K562 (cell line): ENCODE measurements around the gene TOMT. TPM values are rescaled to one million over a fixed set of nuclear protein-coding genes. Genes with fewer than 3 reads are reported as not detected.

Experiments used
- CBX5 ChIP-seq: IDR thresholded peaks from 2 replicates; pipeline ENCODE4 v1.6.1; 2014; ENCODE audit warnings: low read depth, borderline replicate concordance
- CREB1 ChIP-seq, 2 experiments: sonication (generic) in 1 of 2; formaldehyde crosslinking in 1 of 2; IDR thresholded peaks; 2 replicates each; pipeline versions ENCODE4 v1.6.1 to v1.8.0; 2012 to 2022; ENCODE audit warnings: inconsistent platforms in 1 of 2, mild to moderate bottlenecking in 1 of 2, missing genetic modification reagents in 1 of 2, moderate library complexity in 1 of 2
- CXXC5 ChIP-seq: fragments of 250-450 bp; sonication (Bioruptor Pico); IDR thresholded peaks from 2 replicates; pipeline ENCODE4 v1.8.0; 2022; ENCODE audit warnings: inconsistent platforms, mild to moderate bottlenecking, moderate library complexity
- ERF ChIP-seq: fragments of 450-650 bp; formaldehyde crosslinking; IDR thresholded peaks from 2 replicates; pipeline ENCODE4 v1.4.0; 2020; ENCODE audit warnings: mild to moderate bottlenecking, mixed read lengths
- ESRRB ChIP-seq: fragments of 250-450 bp; sonication (Bioruptor Pico); IDR thresholded peaks from 2 replicates; pipeline ENCODE4 v1.5.0; 2020; ENCODE audit warnings: mild to moderate bottlenecking, moderate library complexity, borderline replicate concordance
- HDGF ChIP-seq: fragments of 450-650 bp; IDR thresholded peaks from 2 replicates; pipeline ENCODE4 v1.6.1; 2016
- SMAD4 ChIP-seq: fragments of 250-450 bp; sonication (Bioruptor Pico); conservative IDR thresholded peaks from 2 replicates; pipeline ENCODE4 v1.8.0; 2021; ENCODE audit warnings: inconsistent platforms, mild to moderate bottlenecking, moderate library complexity
- SRF ChIP-seq, 2 experiments: fragments of 250-450, 450-650 bp in 1 of 2; sonication (Bioruptor Pico) in 1 of 2; sonication (generic) in 1 of 2; formaldehyde crosslinking; IDR thresholded peaks; 2 replicates each; pipeline versions ENCODE4 v1.5.0 to v1.5.1; 2020 to 2022; ENCODE audit warnings: mild to moderate bottlenecking in 1 of 2, missing genetic modification reagents in 1 of 2
- YY1 ChIP-seq, 3 experiments: IDR thresholded peaks; 2 replicates each; pipeline ENCODE4 v1.6.1; 2011; ENCODE audit warnings: low read length in 2 of 3, mild to moderate bottlenecking in 2 of 3, moderate library complexity in 2 of 3, borderline replicate concordance in 1 of 3, control low read depth in 1 of 3, low read depth in 1 of 3; ENCODE audit not compliant: insufficient read depth in 3 of 3, insufficient replicate concordance in 2 of 3, control insufficient read depth in 1 of 3, insufficient read length in 1 of 3; ENCODE audit errors: extremely low read depth in 1 of 3
- ZBED1 ChIP-seq: IDR thresholded peaks from 2 replicates; pipeline ENCODE4 v1.6.1; 2014
- ZBTB17 ChIP-seq: fragments of 450-650 bp; formaldehyde crosslinking; IDR thresholded peaks from 2 replicates; pipeline ENCODE4 v1.4.0; 2020; ENCODE audit warnings: mild to moderate bottlenecking
- ZNF695 ChIP-seq: fragments of 450-650 bp; formaldehyde crosslinking; IDR thresholded peaks from 2 replicates; pipeline ENCODE4 v1.4.0; 2020; ENCODE audit warnings: mild to moderate bottlenecking, moderate library complexity
- polyA plus RNA-seq, 8 experiments: library from polyadenylated mRNA; depleted of rRNA in 4 of 8; stranded (reverse) in 5 of 8; unstranded in 3 of 8; fragments of >200 nt; fragmentation: Nextera tagmentation in 2 of 8; fragmentation: Illumina TruSeq in 1 of 8; extraction: Ambion mirVana in 2 of 8; extraction: Trizol in 1 of 8; gene quantifications; 2 replicates each; pipeline versions ENCODE4 v1.2.1 to v1.2.3, GENCODE V29; 2011 to 2014; ENCODE audit warnings: inconsistent platforms in 1 of 8, missing spikeins in 1 of 8
- total RNA-seq, 7 experiments: library from RNA; depleted of rRNA in 6 of 7; stranded (reverse); fragments of >200 nt in 6 of 7; fragmentation: Illumina TruSeq in 2 of 7; extraction: Trizol in 2 of 7; gene quantifications; 2 replicates each; pipeline versions ENCODE4 v1.2.1 to v1.2.3, GENCODE V29; 2011 to 2021; ENCODE audit warnings: low replicate concordance in 1 of 7
- TF ChIP-seq, protein P1 (sequence below), 2 experiments: fragments of 450-650 bp; conservative IDR thresholded peaks; 2 replicates each; pipeline ENCODE4 v1.6.1; 2017; ENCODE audit warnings: mild to moderate bottlenecking in 2 of 2, moderate library complexity in 2 of 2
- TF ChIP-seq, protein P2 (sequence below): fragments of 250-450 bp; sonication (Bioruptor Pico); IDR thresholded peaks from 2 replicates; pipeline ENCODE4 v1.9.0; 2021; ENCODE audit warnings: mild to moderate bottlenecking, inconsistent platforms
- TF ChIP-seq, protein P3 (sequence below): sonication (generic); formaldehyde crosslinking; IDR thresholded peaks from 2 replicates; pipeline ENCODE4 v1.8.1; 2023; ENCODE audit warnings: mild to moderate bottlenecking, missing genetic modification reagents, moderate library complexity
- TF ChIP-seq, protein P4 (sequence below): fragments of 250-450 bp; sonication (Bioruptor Pico); IDR thresholded peaks from 2 replicates; pipeline ENCODE4 v1.4.0; 2020; ENCODE audit warnings: mild to moderate bottlenecking, moderate library complexity
- TF ChIP-seq, protein P5 (sequence below): fragments of 250-450 bp; sonication (Bioruptor Pico); IDR thresholded peaks from 2 replicates; pipeline ENCODE4 v1.6.1; 2021; ENCODE audit warnings: mild to moderate bottlenecking

TOMT gene
- total and polyA plus RNA-seq, 9 of the 15 experiments (the other 6 are each of a cell fraction or from before 2014, with no cell fraction given) = not detected

DNA sequence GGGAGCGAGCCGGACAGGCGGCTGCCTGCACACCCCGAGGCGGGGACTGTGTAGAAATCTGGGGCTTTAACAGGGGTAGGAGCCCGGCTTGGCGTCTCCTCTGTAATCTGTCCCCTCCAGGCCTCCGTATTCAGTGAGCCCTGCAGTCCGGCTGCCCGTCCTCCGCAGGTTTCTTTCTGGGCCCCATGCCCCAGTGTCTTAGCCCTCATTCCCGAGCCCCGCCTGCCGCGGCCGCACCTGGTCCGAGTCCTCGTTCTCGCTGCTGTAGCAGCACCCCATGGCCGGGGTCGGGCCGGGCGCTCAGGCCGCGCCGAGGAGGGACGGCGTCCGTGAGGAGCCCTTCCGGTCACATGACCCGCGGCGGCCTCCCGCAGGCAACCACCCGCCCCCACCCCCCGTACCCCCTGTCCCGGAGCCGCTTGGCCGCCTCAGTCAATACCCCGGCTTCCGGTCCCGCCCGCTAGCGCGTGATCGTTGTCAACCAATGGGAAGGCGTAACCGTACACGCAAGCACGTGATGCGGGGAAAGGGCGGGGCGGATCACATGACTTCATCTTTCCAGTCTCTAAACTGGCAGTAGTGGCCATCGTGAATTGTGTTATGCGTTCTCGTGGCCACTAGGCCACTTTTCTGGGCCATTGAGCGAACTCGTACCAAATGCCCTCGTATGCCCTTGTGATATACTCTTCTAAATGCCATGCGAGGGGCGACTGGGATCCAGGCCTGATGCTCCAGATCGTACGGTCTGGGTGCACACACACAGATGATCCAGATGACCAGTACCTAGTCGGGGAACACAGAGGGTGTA is 2.6 kb upstream of the TOMT start, which contains the start of gene LAMTOR1 (continued):
- TF ChIP-seq, protein P1, sequence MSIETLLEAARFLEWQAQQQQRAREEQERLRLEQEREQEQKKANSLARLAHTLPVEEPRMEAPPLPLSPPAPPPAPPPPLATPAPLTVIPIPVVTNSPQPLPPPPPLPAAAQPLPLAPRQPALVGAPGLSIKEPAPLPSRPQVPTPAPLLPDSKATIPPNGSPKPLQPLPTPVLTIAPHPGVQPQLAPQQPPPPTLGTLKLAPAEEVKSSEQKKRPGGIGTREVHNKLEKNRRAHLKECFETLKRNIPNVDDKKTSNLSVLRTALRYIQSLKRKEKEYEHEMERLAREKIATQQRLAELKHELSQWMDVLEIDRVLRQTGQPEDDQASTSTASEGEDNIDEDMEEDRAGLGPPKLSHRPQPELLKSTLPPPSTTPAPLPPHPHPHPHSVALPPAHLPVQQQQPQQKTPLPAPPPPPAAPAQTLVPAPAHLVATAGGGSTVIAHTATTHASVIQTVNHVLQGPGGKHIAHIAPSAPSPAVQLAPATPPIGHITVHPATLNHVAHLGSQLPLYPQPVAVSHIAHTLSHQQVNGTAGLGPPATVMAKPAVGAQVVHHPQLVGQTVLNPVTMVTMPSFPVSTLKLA (conservative IDR thresholded peaks at IDR 0.05) = peak; percentile 74 to 88
- 0 out of 2 replicates have a peak, but pooled peaks have one; percentile 66 for TF ChIP-seq ERF
- TF ChIP-seq CXXC5 (CRISPR knock-in tag) = peak; percentile 85
- TF ChIP-seq ZBTB17 = 0 out of 2 replicates have a peak, but pooled peaks have one; percentile 30
- TF ChIP-seq, protein P2, sequence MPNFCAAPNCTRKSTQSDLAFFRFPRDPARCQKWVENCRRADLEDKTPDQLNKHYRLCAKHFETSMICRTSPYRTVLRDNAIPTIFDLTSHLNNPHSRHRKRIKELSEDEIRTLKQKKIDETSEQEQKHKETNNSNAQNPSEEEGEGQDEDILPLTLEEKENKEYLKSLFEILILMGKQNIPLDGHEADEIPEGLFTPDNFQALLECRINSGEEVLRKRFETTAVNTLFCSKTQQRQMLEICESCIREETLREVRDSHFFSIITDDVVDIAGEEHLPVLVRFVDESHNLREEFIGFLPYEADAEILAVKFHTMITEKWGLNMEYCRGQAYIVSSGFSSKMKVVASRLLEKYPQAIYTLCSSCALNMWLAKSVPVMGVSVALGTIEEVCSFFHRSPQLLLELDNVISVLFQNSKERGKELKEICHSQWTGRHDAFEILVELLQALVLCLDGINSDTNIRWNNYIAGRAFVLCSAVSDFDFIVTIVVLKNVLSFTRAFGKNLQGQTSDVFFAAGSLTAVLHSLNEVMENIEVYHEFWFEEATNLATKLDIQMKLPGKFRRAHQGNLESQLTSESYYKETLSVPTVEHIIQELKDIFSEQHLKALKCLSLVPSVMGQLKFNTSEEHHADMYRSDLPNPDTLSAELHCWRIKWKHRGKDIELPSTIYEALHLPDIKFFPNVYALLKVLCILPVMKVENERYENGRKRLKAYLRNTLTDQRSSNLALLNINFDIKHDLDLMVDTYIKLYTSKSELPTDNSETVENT = peak; percentile 77
- peak; percentile 26; the same call in 1 of the 2 replicates for TF ChIP-seq CREB1 (IDR thresholded peaks at IDR 0.05)
- TF ChIP-seq CREB1 (CRISPR knock-in tag; IDR thresholded peaks at IDR 0.05) = peak; percentile 43; the same call in 1 of the 2 replicates
- TF ChIP-seq, protein P3, sequence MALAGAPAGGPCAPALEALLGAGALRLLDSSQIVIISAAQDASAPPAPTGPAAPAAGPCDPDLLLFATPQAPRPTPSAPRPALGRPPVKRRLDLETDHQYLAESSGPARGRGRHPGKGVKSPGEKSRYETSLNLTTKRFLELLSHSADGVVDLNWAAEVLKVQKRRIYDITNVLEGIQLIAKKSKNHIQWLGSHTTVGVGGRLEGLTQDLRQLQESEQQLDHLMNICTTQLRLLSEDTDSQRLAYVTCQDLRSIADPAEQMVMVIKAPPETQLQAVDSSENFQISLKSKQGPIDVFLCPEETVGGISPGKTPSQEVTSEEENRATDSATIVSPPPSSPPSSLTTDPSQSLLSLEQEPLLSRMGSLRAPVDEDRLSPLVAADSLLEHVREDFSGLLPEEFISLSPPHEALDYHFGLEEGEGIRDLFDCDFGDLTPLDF (CRISPR knock-in tag) = no peak; the same call in 1 of the 2 replicates
- peak in 2 of 3 experiments; percentile 60 to 61 for TF ChIP-seq YY1 (IDR thresholded peaks at IDR 0.05; ENCODE audit: borderline replicate concordance in 1 of 3, control insufficient read depth in 1 of 3, extremely low read depth in 1 of 3, insufficient read depth in 3 of 3, insufficient read length in 1 of 3, insufficient replicate concordance in 2 of 3, low read depth in 1 of 3, low read length in 2 of 3)
- TF ChIP-seq SRF (CRISPR knock-in tag; IDR thresholded peaks at IDR 0.05) = no peak
- no peak for TF ChIP-seq HDGF
- no peak for TF ChIP-seq ZBED1
- TF ChIP-seq ESRRB = no peak
- TF ChIP-seq, protein P4, sequence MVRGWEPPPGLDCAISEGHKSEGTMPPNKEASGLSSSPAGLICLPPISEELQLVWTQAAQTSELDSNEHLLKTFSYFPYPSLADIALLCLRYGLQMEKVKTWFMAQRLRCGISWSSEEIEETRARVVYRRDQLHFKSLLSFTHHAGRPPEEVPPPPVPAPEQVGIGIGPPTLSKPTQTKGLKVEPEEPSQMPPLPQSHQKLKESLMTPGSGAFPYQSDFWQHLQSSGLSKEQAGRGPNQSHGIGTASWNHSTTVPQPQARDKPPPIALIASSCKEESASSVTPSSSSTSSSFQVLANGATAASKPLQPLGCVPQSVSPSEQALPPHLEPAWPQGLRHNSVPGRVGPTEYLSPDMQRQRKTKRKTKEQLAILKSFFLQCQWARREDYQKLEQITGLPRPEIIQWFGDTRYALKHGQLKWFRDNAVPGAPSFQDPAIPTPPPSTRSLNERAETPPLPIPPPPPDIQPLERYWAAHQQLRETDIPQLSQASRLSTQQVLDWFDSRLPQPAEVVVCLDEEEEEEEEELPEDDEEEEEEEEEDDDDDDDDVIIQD (CRISPR knock-in tag) = no peak
- TF ChIP-seq SMAD4 = 0 out of 2 replicates have a peak, but pooled peaks have one; percentile 22
- TF ChIP-seq, protein P5, sequence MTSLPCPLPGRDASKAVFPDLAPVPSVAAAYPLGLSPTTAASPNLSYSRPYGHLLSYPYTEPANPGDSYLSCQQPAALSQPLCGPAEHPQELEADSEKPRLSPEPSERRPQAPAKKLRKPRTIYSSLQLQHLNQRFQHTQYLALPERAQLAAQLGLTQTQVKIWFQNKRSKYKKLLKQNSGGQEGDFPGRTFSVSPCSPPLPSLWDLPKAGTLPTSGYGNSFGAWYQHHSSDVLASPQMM (CRISPR knock-in tag) = no peak
- no peak for TF ChIP-seq ZNF695 (CRISPR knock-in tag)
- 0 out of 2 replicates have a peak, but pooled peaks have one; percentile 17 for TF ChIP-seq CBX5
